Neural cell (in vitro differentiated cells): ENCODE measurements around the gene UPK3B.

Experiments used
- EZH2 ChIP-seq: fragments of 200-600, 300-800 bp; shearing (Covaris generic), sonication (generic); IDR thresholded peaks from 2 replicates; pipeline ENCODE4 v1.6.1; 2014; ENCODE audit warnings: antibody characterized with exemption, low read length, borderline replicate concordance, mild to moderate bottlenecking; ENCODE audit not compliant: insufficient read depth, poor library complexity, severe bottlenecking
- RAD21 ChIP-seq: fragments of 450-650 bp; conservative IDR thresholded peaks from 2 replicates; pipeline ENCODE4 v1.6.1; 2014; ENCODE audit warnings: antibody characterized with exemption, mild to moderate bottlenecking, moderate library complexity
- TF ChIP-seq, protein P1 (sequence below): fragments of 450-650 bp; IDR thresholded peaks from 2 replicates; pipeline ENCODE4 v1.5.1; 2014; ENCODE audit warnings: antibody characterized with exemption, mild to moderate bottlenecking, moderate library complexity; ENCODE audit not compliant: poor library complexity, severe bottlenecking
- TF ChIP-seq, protein P2 (sequence below): IDR thresholded peaks from 2 replicates; pipeline ENCODE4 v1.6.1; 2012; ENCODE audit warnings: borderline replicate concordance

DNA sequence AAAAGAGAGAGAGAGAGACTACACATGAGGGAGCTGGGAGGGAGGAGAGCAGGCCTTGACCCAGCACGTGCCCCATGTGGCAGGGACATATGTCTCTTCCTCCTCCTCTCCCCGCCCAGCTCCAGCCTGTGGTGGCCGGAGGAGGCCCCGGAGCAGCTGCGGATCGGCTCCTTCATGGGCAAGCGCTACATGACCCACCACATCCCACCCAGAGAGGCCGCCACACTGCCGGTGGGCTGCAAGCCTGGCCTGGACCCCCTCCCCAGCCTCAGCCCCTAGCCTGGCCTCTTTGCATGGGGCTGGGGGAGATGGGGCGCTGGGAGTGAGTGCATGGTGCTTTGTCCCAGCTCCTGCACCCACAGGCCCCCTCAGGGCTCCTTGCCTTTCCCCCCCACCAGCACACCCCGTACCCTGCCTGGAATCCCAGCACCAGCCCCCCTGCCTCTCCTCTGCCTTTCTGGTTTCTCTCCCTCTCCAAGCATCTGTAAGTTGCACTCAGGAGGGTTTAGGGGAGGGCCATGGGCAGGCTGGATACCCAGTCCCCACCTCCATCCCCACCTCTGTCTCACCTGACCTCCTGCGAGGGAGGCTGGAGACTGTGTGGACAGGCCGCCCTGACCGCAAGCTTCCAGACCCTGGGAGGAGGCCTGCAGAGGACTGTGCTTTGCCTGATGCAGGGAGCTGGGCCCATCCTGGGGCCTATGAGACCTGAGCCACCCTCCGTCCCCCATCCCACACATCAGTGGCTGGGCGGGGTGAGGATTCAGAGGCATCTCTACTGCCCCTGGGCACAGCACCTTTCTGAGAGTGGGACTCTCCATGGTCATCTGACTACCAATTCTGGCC lies 4.8 kb downstream of the UPK3B start:
- TF ChIP-seq, protein P1, sequence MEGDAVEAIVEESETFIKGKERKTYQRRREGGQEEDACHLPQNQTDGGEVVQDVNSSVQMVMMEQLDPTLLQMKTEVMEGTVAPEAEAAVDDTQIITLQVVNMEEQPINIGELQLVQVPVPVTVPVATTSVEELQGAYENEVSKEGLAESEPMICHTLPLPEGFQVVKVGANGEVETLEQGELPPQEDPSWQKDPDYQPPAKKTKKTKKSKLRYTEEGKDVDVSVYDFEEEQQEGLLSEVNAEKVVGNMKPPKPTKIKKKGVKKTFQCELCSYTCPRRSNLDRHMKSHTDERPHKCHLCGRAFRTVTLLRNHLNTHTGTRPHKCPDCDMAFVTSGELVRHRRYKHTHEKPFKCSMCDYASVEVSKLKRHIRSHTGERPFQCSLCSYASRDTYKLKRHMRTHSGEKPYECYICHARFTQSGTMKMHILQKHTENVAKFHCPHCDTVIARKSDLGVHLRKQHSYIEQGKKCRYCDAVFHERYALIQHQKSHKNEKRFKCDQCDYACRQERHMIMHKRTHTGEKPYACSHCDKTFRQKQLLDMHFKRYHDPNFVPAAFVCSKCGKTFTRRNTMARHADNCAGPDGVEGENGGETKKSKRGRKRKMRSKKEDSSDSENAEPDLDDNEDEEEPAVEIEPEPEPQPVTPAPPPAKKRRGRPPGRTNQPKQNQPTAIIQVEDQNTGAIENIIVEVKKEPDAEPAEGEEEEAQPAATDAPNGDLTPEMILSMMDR = no peak
- TF ChIP-seq, protein P2, sequence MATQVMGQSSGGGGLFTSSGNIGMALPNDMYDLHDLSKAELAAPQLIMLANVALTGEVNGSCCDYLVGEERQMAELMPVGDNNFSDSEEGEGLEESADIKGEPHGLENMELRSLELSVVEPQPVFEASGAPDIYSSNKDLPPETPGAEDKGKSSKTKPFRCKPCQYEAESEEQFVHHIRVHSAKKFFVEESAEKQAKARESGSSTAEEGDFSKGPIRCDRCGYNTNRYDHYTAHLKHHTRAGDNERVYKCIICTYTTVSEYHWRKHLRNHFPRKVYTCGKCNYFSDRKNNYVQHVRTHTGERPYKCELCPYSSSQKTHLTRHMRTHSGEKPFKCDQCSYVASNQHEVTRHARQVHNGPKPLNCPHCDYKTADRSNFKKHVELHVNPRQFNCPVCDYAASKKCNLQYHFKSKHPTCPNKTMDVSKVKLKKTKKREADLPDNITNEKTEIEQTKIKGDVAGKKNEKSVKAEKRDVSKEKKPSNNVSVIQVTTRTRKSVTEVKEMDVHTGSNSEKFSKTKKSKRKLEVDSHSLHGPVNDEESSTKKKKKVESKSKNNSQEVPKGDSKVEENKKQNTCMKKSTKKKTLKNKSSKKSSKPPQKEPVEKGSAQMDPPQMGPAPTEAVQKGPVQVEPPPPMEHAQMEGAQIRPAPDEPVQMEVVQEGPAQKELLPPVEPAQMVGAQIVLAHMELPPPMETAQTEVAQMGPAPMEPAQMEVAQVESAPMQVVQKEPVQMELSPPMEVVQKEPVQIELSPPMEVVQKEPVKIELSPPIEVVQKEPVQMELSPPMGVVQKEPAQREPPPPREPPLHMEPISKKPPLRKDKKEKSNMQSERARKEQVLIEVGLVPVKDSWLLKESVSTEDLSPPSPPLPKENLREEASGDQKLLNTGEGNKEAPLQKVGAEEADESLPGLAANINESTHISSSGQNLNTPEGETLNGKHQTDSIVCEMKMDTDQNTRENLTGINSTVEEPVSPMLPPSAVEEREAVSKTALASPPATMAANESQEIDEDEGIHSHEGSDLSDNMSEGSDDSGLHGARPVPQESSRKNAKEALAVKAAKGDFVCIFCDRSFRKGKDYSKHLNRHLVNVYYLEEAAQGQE = no peak
- TF ChIP-seq EZH2 (no peak), RAD21 (no peak)
